CD4-positive, alpha-beta T cell treated with Interleukin-15 for 1 hour (primary cell): ENCODE data around the gene DYRK1A.

Experiments used
- DNase-seq: peaks from one replicate; pipeline ENCODE4 v3.0.0-alpha.2; 2020

Gene DYRK1A

GRCh38 chr21:37419228-37419906, 52.8 kb downstream of the DYRK1A start:
- DNase-seq = no peak

GRCh38 chr21:37421306-37421705, 54.7 kb downstream of the DYRK1A start:
- DNase-seq = no peak

GRCh38 chr21:37422382-37422781, 55.8 kb downstream of the DYRK1A start:
- DNase-seq = no peak

GRCh38 chr21:37423103-37423502, 56.5 kb downstream of the DYRK1A start:
- DNase-seq = no peak

- no peak for DNase-seq
These were observed 57.8 kb downstream of the DYRK1A start for GRCh38 chr21:37424396-37424795.

GRCh38 chr21:37425001-37425400, 58.4 kb downstream of the DYRK1A start:
- no peak for DNase-seq

- no peak for DNase-seq
These were observed 59.1 kb downstream of the DYRK1A start for GRCh38 chr21:37425684-37426083.

- no peak for DNase-seq
These were observed 60.6 kb downstream of the DYRK1A start for GRCh38 chr21:37427221-37427620.

GRCh38 chr21:37429356-37429755, 62.8 kb downstream of the DYRK1A start:
- no peak for DNase-seq

- no peak for DNase-seq
These were observed 63.7 kb downstream of the DYRK1A start for GRCh38 chr21:37430184-37430821.

GRCh38 chr21:37431243-37431642, 64.7 kb downstream of the DYRK1A start:
- DNase-seq = no peak

- DNase-seq = no peak
These were observed 66.3 kb downstream of the DYRK1A start for GRCh38 chr21:37432710-37433455.

- no peak for DNase-seq
These were observed 66.9 kb downstream of the DYRK1A start for GRCh38 chr21:37433456-37433840.

GRCh38 chr21:37435120-37435519, 68.5 kb downstream of the DYRK1A start:
- peak; percentile 70 for DNase-seq

GRCh38 chr21:37435711-37436110, 69.1 kb downstream of the DYRK1A start:
- DNase-seq = no peak

GRCh38 chr21:37436174-37436573, 69.6 kb downstream of the DYRK1A start:
- no peak for DNase-seq

GRCh38 chr21:37437376-37438080, 71.0 kb downstream of the DYRK1A start:
- no peak for DNase-seq

GRCh38 chr21:37443683-37444082, 77.1 kb downstream of the DYRK1A start:
- DNase-seq = no peak

- no peak for DNase-seq
These were observed 78.7 kb downstream of the DYRK1A start for GRCh38 chr21:37445228-37445627.

- no peak for DNase-seq
These were observed 80.0 kb downstream of the DYRK1A start for GRCh38 chr21:37446552-37446951.

- no peak for DNase-seq
These were observed 80.8 kb downstream of the DYRK1A start for GRCh38 chr21:37447288-37447936.

- DNase-seq = no peak
These were observed 82.8 kb downstream of the DYRK1A start for GRCh38 chr21:37449302-37449937.
